Loucy (cell line): ENCODE data around the gene PHC3.
A peak's percentile ranks its signal among the peaks of the same experiment; 100 is the strongest.

Experiments
- H2AFZ ChIP-seq: fragments of 200-600 bp; sonication (generic); 2 replicates; pipeline ENCODE4 v1.6.0; 2016; ENCODE audit warnings: antibody characterized with exemption, mild to moderate bottlenecking, low read length, moderate library complexity
- H3F3A ChIP-seq: fragments of 200-600 bp; 2 replicates; pipeline ENCODE4 v1.6.0; 2016; ENCODE audit warnings: antibody characterized with exemption, low read depth, mild to moderate bottlenecking
- H3K27me3 ChIP-seq: fragments of 200-600 bp; sonication (generic); 2 replicates; pipeline ENCODE4 v1.6.1; 2014; ENCODE audit warnings: low read length, mild to moderate bottlenecking; ENCODE audit not compliant: insufficient read depth, poor library complexity, severe bottlenecking
- H3K36me3 ChIP-seq: fragments of 200-600 bp; sonication (generic); 2 replicates; pipeline ENCODE4 v1.6.1; 2016; ENCODE audit warnings: low read length; ENCODE audit not compliant: insufficient read depth
- H3K4me1 ChIP-seq: fragments of 200-600 bp; sonication (generic); 2 replicates; pipeline ENCODE4 v1.5.1; 2014; ENCODE audit warnings: low read length, mild to moderate bottlenecking; ENCODE audit not compliant: insufficient read depth, poor library complexity, severe bottlenecking
- H3K4me2 ChIP-seq: fragments of 200-600 bp; sonication (generic); 2 replicates; pipeline ENCODE4 v1.6.0; 2014; ENCODE audit warnings: antibody characterized with exemption, low read length, low read depth, mild to moderate bottlenecking; ENCODE audit not compliant: poor library complexity, severe bottlenecking
- H3K4me3 ChIP-seq: fragments of 200-600 bp; sonication (generic); 2 replicates; pipeline ENCODE4 v1.5.1; 2014; ENCODE audit warnings: low read length, mild to moderate bottlenecking, mixed read lengths; ENCODE audit not compliant: poor library complexity, severe bottlenecking
- H3K79me2 ChIP-seq: fragments of 200-600 bp; sonication (generic); 2 replicates; pipeline ENCODE4 v1.6.1; 2014; ENCODE audit warnings: low read length; ENCODE audit not compliant: insufficient read depth
- H3K9ac ChIP-seq: fragments of 200-600 bp; sonication (generic); 2 replicates; pipeline ENCODE4 v1.6.0; 2014; ENCODE audit warnings: mild to moderate bottlenecking, low read depth, low read length, moderate library complexity; ENCODE audit not compliant: poor library complexity, severe bottlenecking
- H3K9me2 ChIP-seq: fragments of 200-600 bp; sonication (generic); replicated peaks from 2 replicates; pipeline ENCODE4 v1.6.1; 2016; ENCODE audit warnings: low read depth, low read length, mixed read lengths
- H3K9me3 ChIP-seq: fragments of 200-600 bp; sonication (generic); 2 replicates; pipeline ENCODE4 v1.6.1; 2014; ENCODE audit warnings: mild to moderate bottlenecking, antibody characterized with exemption, low read length, low read depth; ENCODE audit not compliant: insufficient read depth
- H4K20me1 ChIP-seq: fragments of 200-600 bp; sonication (generic); 2 replicates; pipeline ENCODE4 v1.6.0; 2014; ENCODE audit warnings: antibody characterized with exemption, low read length, mild to moderate bottlenecking; ENCODE audit not compliant: insufficient read depth, poor library complexity, severe bottlenecking
- CTCF ChIP-seq: fragments of 200-600 bp; sonication (generic); conservative IDR thresholded peaks from 2 replicates; pipeline ENCODE4 v1.5.1; 2014; ENCODE audit warnings: mild to moderate bottlenecking, antibody characterized with exemption, low read length
- EZH2phosphoT487 ChIP-seq: fragments of 200-600 bp; IDR thresholded peaks from 2 replicates; pipeline ENCODE4 v1.6.1; 2018; ENCODE audit warnings: antibody characterized with exemption, mild to moderate bottlenecking, moderate library complexity, borderline replicate concordance

PHC3 gene

GRCh38 chr3:170180908-170181885 lies at the start of gene PHC3:
Gene PHC3 (minus strand): TSS chr3:170181733. CDS start chr3:170181715, 18 bp downstream.
- H3K9me3 ChIP-seq, result no peaks in the 10 kb centered on the region
- no peak for TF ChIP-seq EZH2phosphoT487
- TF ChIP-seq CTCF, result no peak

GRCh38 chr3:170228093-170228766 lies 46.7 kb upstream of the PHC3 start:
- H3K4me3 ChIP-seq, result no peak overlapping the region
- no peaks in the 10 kb centered on the region for H3K9me2 ChIP-seq
- H3K36me3 ChIP-seq, result no peaks in the 10 kb centered on the region
- no peaks in the 10 kb centered on the region for H3F3A ChIP-seq
- H2AFZ ChIP-seq, result no peak overlapping the region
- H3K4me2 ChIP-seq, result peak overlapping the region; percentile 37
- no peaks in the 10 kb centered on the region for H3K27me3 ChIP-seq
- H4K20me1 ChIP-seq, result peaks cover 4% of the 10 kb centered on the region
- no peak overlapping the region for H3K9ac ChIP-seq
- peaks cover 48% of the 10 kb centered on the region for H3K79me2 ChIP-seq
- H3K4me1 ChIP-seq, result peaks cover 42% of the 10 kb centered on the region
- no peaks in the 10 kb centered on the region for H3K9me3 ChIP-seq
- TF ChIP-seq EZH2phosphoT487 (no peak), CTCF (no peak)

More at GRCh38 chr3:170180908-170181885, at the start of gene PHC3:
- no peaks in the 10 kb centered on the region for H3K27me3 ChIP-seq
- no peaks in the 10 kb centered on the region for H3F3A ChIP-seq
- peaks cover 48% of the 10 kb centered on the region for H3K79me2 ChIP-seq
- H3K4me2 ChIP-seq, result peak within 1 kb of the TSS; percentile 82
- H3K4me1 ChIP-seq, result peaks cover 17% of the 10 kb centered on the region
- H3K9me2 ChIP-seq, result no peaks in the 10 kb centered on the region
- peaks cover 23% of the 10 kb centered on the region for H4K20me1 ChIP-seq
- H3K9ac ChIP-seq, result peak within 1 kb of the TSS; percentile 91
- peak within 1 kb of the TSS; percentile 97 for H3K4me3 ChIP-seq
- H2AFZ ChIP-seq, result peak within 1 kb of the TSS; percentile 90
- peaks cover 10% of the 10 kb centered on the region; the same call in 1 of the 2 replicates for H3K36me3 ChIP-seq

GRCh38 chr3:170226426-170226960 lies 45.0 kb upstream of the PHC3 start:
- no peaks in the 10 kb centered on the region for H3F3A ChIP-seq
- no peaks in the 10 kb centered on the region for H3K36me3 ChIP-seq
- H3K9me2 ChIP-seq, result no peaks in the 10 kb centered on the region
- H2AFZ ChIP-seq, result no peak overlapping the region
- peak overlapping the region; percentile 4 for H3K4me3 ChIP-seq
- TF ChIP-seq EZH2phosphoT487 (no peak), CTCF (no peak)
- H3K9ac ChIP-seq, result no peak overlapping the region
- peaks cover 36% of the 10 kb centered on the region for H3K4me1 ChIP-seq
- H4K20me1 ChIP-seq, result peaks cover 6% of the 10 kb centered on the region
- no peaks in the 10 kb centered on the region for H3K27me3 ChIP-seq
- H3K79me2 ChIP-seq, result peaks cover 45% of the 10 kb centered on the region
- no peaks in the 10 kb centered on the region for H3K9me3 ChIP-seq
- H3K4me2 ChIP-seq, result peak overlapping the region; percentile 37
